ENCODE results near the gene MTCH1. TPM values are rescaled to one million over a fixed set of nuclear protein-coding genes. Genes with fewer than 3 reads are reported as not detected.

Gene MTCH1
- total and polyA plus RNA-seq, 2 experiments from 2014 or later = 108 to 271 TPM

GRCh38 chr6:36957773-36958271, 28.2 kb downstream of the MTCH1 start:
- H3K36me3 ChIP-seq (ENCODE audit: insufficient read depth) = no peaks in the 10 kb centered on the region
- no peak overlapping the region for H2AFZ ChIP-seq
- no peaks in the 10 kb centered on the region for H4K20me1 ChIP-seq (replicated peaks; ENCODE audit: insufficient read depth)
- TF ChIP-seq ZNF114 (CRISPR knock-in tag; IDR thresholded peaks at IDR 0.05) = no peak
- no peak for TF ChIP-seq ZNF462 (CRISPR knock-in tag; IDR thresholded peaks at IDR 0.05)
- H3K4me1 ChIP-seq (ENCODE audit: insufficient read depth) = no peaks in the 10 kb centered on the region; the same call in 1 of the 2 replicates
- no peak for ATAC-seq
- H3K4me3 ChIP-seq = no peak overlapping the region
- no peak for DNase-seq (ENCODE audit: low spot score)
- no peak overlapping the region for H3K27ac Mint-ChIP-seq
- H3K4me2 ChIP-seq = no peak overlapping the region
- no peaks in the 10 kb centered on the region for H3K27me3 ChIP-seq (ENCODE audit: insufficient read depth)
- peaks cover 4% of the 10 kb centered on the region for H3K27me3 Mint-ChIP-seq (ENCODE audit: insufficient read depth, low read depth, poor library complexity)
- H3K4me3 Mint-ChIP-seq = no peak overlapping the region
- peaks cover 12% of the 10 kb centered on the region for H3K4me1 Mint-ChIP-seq
- H3F3A ChIP-seq (replicated peaks; ENCODE audit: low read depth) = no peaks in the 10 kb centered on the region
- no peaks in the 10 kb centered on the region for H3K9me2 ChIP-seq (ENCODE audit: insufficient read depth)
- H3K27ac ChIP-seq (ENCODE audit: low read depth) = no peak overlapping the region
- H3K9me3 Mint-ChIP-seq = no peaks in the 10 kb centered on the region
- no peaks in the 10 kb centered on the region for H3K36me3 Mint-ChIP-seq (ENCODE audit: low read depth)
- H3K79me2 ChIP-seq (replicated peaks; ENCODE audit: insufficient read depth) = no peaks in the 10 kb centered on the region

- Histone ChIP-seq H2AFZ (no peak overlapping the region), H3K4me1 (ENCODE audit: insufficient read depth) (no peaks in the 10 kb centered on the region), H3K4me3 (no peak overlapping the region), H3K79me2 (replicated peaks; ENCODE audit: insufficient read depth) (no peaks in the 10 kb centered on the region), H4K20me1 (replicated peaks; ENCODE audit: insufficient read depth) (no peaks in the 10 kb centered on the region), H3K36me3 (ENCODE audit: insufficient read depth) (no peaks in the 10 kb centered on the region), H3F3A (replicated peaks; ENCODE audit: low read depth) (no peaks in the 10 kb centered on the region), H3K27me3 (ENCODE audit: insufficient read depth) (no peaks in the 10 kb centered on the region), H3K9me2 (ENCODE audit: insufficient read depth) (no peaks in the 10 kb centered on the region), H3K4me2 (no peak overlapping the region), H3K27ac (ENCODE audit: low read depth) (no peak overlapping the region)
- peaks cover 2% of the 10 kb centered on the region for H3K27me3 Mint-ChIP-seq (ENCODE audit: insufficient read depth, low read depth, poor library complexity)
- DNase-seq (ENCODE audit: low spot score) (no peak), ATAC-seq (no peak)
- H3K9me3 Mint-ChIP-seq = no peaks in the 10 kb centered on the region
- peaks cover 10% of the 10 kb centered on the region; the same call in 2 of the 3 replicates for H3K4me1 Mint-ChIP-seq
- no peak overlapping the region for H3K4me3 Mint-ChIP-seq
- H3K36me3 Mint-ChIP-seq (ENCODE audit: low read depth) = no peaks in the 10 kb centered on the region
- H3K27ac Mint-ChIP-seq = no peak overlapping the region
- TF ChIP-seq EZH2phosphoT487 (IDR thresholded peaks at IDR 0.05; ENCODE audit: unreplicated experiment) (no peak), ZNF462 (CRISPR knock-in tag; IDR thresholded peaks at IDR 0.05) (no peak), ZNF331 (CRISPR knock-in tag; IDR thresholded peaks at IDR 0.05; ENCODE audit: low read depth) (no peak), ZNF114 (CRISPR knock-in tag; IDR thresholded peaks at IDR 0.05) (no peak), JUNB (IDR thresholded peaks at IDR 0.05; ENCODE audit: unreplicated experiment) (no peak)
These were observed 29.6 kb downstream of the MTCH1 start for GRCh38 chr6:36956446-36956820.
